Measurements from ENCODE around the gene CTBP2. TPM values are rescaled to one million over a fixed set of nuclear protein-coding genes. Genes with fewer than 3 reads are reported as not detected.

The CTBP2 gene
- total and polyA plus RNA-seq, 3 experiments from 2014 or later: 1.4 to 2.8 (median 1.8) TPM

GRCh38 chr10:125111118-125111727, 49.1 kb downstream of the CTBP2 start:
- no peak overlapping the region for H3K27ac ChIP-seq (ENCODE audit: low read depth, low read length)
- H3K4me1 ChIP-seq (ENCODE audit: insufficient read depth, low read length): no peaks in the 10 kb centered on the region
- ChIA-PET POLR2A (no interaction called here), CTCF (no interaction called here)
- H3K9me3 ChIP-seq (ENCODE audit: low read length): no peaks in the 10 kb centered on the region
- no peaks in the 10 kb centered on the region for H3K36me3 ChIP-seq (ENCODE audit: insufficient read depth, low read length)
- no peak for DNase-seq
- H3K9me3 Mint-ChIP-seq: peaks cover 0 to 3% (median 0%) of the 10 kb centered on the region in 5 donors
- no peaks in the 10 kb centered on the region for H3K4me1 Mint-ChIP-seq
- H3K4me3 Mint-ChIP-seq: no peak overlapping the region
- H3K36me3 Mint-ChIP-seq: no peaks in the 10 kb centered on the region
- no peaks in the 10 kb centered on the region for H3K27me3 ChIP-seq (ENCODE audit: insufficient read depth, low read length, poor library complexity, severe bottlenecking)
- H3K27me3 Mint-ChIP-seq: peaks cover 0 to 8% of the 10 kb centered on the region in 2 donors
- H3K4me3 ChIP-seq (ENCODE audit: low read length): no peak overlapping the region
- H3K27ac Mint-ChIP-seq: no peak overlapping the region

GRCh38 chr10:125107965-125108580, 52.3 kb downstream of the CTBP2 start:
- peaks cover 0 to 4% of the 10 kb centered on the region in 2 donors for H3K27me3 Mint-ChIP-seq
- no peaks in the 10 kb centered on the region for H3K36me3 Mint-ChIP-seq
- no peak overlapping the region for H3K4me3 ChIP-seq (ENCODE audit: low read length)
- no peaks in the 10 kb centered on the region for H3K4me1 Mint-ChIP-seq
- no peak overlapping the region for H3K27ac ChIP-seq (ENCODE audit: low read depth, low read length)
- peaks cover 0 to 3% (median 0%) of the 10 kb centered on the region in 5 donors for H3K9me3 Mint-ChIP-seq
- no peaks in the 10 kb centered on the region for H3K27me3 ChIP-seq (ENCODE audit: insufficient read depth, low read length, poor library complexity, severe bottlenecking)
- ChIA-PET CTCF (interaction anchor here (0.6 kb wide), 1 partner anchor 117 kb away, joined by 3 read pairs; no protein-coding TSS in a partner anchor), POLR2A (no interaction called here)
- no peaks in the 10 kb centered on the region for H3K9me3 ChIP-seq (ENCODE audit: low read length)
- H3K4me1 ChIP-seq (ENCODE audit: insufficient read depth, low read length): no peaks in the 10 kb centered on the region
- H3K4me3 Mint-ChIP-seq: no peak overlapping the region
- H3K27ac Mint-ChIP-seq: no peak overlapping the region
- H3K36me3 ChIP-seq (ENCODE audit: insufficient read depth, low read length): no peaks in the 10 kb centered on the region
- no peak for DNase-seq

- ChIA-PET CTCF (interaction anchor here (0.6 kb wide), 1 partner anchor 116 kb away, joined by 3 read pairs; no protein-coding TSS in a partner anchor), POLR2A (no interaction called here)
- Histone ChIP-seq H3K27ac (ENCODE audit: low read depth, low read length) (no peak overlapping the region), H3K4me1 (ENCODE audit: insufficient read depth, low read length) (no peaks in the 10 kb centered on the region), H3K36me3 (ENCODE audit: insufficient read depth, low read length) (no peaks in the 10 kb centered on the region), H3K4me3 (ENCODE audit: low read length) (no peak overlapping the region), H3K9me3 (ENCODE audit: low read length) (no peaks in the 10 kb centered on the region), H3K27me3 (ENCODE audit: insufficient read depth, low read length, poor library complexity, severe bottlenecking) (no peaks in the 10 kb centered on the region)
- Mint-ChIP-seq H3K4me1 (no peaks in the 10 kb centered on the region), H3K9me3 (peaks cover 0 to 3% (median 0%) of the 10 kb centered on the region in 5 donors), H3K36me3 (no peaks in the 10 kb centered on the region), H3K4me3 (no peak overlapping the region), H3K27ac (peak overlapping the region in 1 of 8 donors; percentile 2), H3K27me3 (peaks cover 0 to 4% of the 10 kb centered on the region in 2 donors)
- DNase-seq: no peak
Observed at GRCh38 chr10:125107166-125107949, 53.0 kb downstream of the CTBP2 start.

GRCh38 chr10:125106586-125106985, 53.8 kb downstream of the CTBP2 start:
- H3K4me1 ChIP-seq (ENCODE audit: insufficient read depth, low read length): no peaks in the 10 kb centered on the region
- H3K27me3 ChIP-seq (ENCODE audit: insufficient read depth, low read length, poor library complexity, severe bottlenecking): no peaks in the 10 kb centered on the region
- no peak overlapping the region for H3K4me3 ChIP-seq (ENCODE audit: low read length)
- no peaks in the 10 kb centered on the region for H3K36me3 ChIP-seq (ENCODE audit: insufficient read depth, low read length)
- Mint-ChIP-seq H3K9me3 (peaks cover 0 to 3% (median 0%) of the 10 kb centered on the region in 5 donors), H3K27ac (no peak overlapping the region), H3K4me1 (no peaks in the 10 kb centered on the region), H3K27me3 (peaks cover 0 to 4% of the 10 kb centered on the region in 2 donors), H3K4me3 (no peak overlapping the region), H3K36me3 (no peaks in the 10 kb centered on the region)
- ChIA-PET POLR2A (no interaction called here), CTCF (no interaction called here)
- no peak for DNase-seq
- H3K27ac ChIP-seq (ENCODE audit: low read depth, low read length): no peak overlapping the region
- H3K9me3 ChIP-seq (ENCODE audit: low read length): no peaks in the 10 kb centered on the region

GRCh38 chr10:125105706-125106255, 54.6 kb downstream of the CTBP2 start:
- Mint-ChIP-seq H3K27me3 (peaks cover 0 to 4% of the 10 kb centered on the region in 2 donors), H3K4me1 (no peaks in the 10 kb centered on the region), H3K9me3 (peaks cover 0 to 3% (median 0%) of the 10 kb centered on the region in 5 donors), H3K36me3 (no peaks in the 10 kb centered on the region), H3K4me3 (no peak overlapping the region), H3K27ac (no peak overlapping the region)
- Histone ChIP-seq H3K27me3 (ENCODE audit: insufficient read depth, low read length, poor library complexity, severe bottlenecking) (no peaks in the 10 kb centered on the region), H3K9me3 (ENCODE audit: low read length) (no peaks in the 10 kb centered on the region), H3K27ac (ENCODE audit: low read depth, low read length) (no peak overlapping the region), H3K36me3 (ENCODE audit: insufficient read depth, low read length) (no peaks in the 10 kb centered on the region), H3K4me1 (ENCODE audit: insufficient read depth, low read length) (no peaks in the 10 kb centered on the region), H3K4me3 (ENCODE audit: low read length) (no peak overlapping the region)
- ChIA-PET CTCF (no interaction called here), POLR2A (no interaction called here)
- no peak for DNase-seq

- no peaks in the 10 kb centered on the region for H3K4me1 Mint-ChIP-seq
- Histone ChIP-seq H3K9me3 (ENCODE audit: low read length) (no peaks in the 10 kb centered on the region), H3K27ac (ENCODE audit: low read depth, low read length) (no peak overlapping the region), H3K4me1 (ENCODE audit: insufficient read depth, low read length) (no peaks in the 10 kb centered on the region), H3K4me3 (ENCODE audit: low read length) (no peak overlapping the region), H3K36me3 (ENCODE audit: insufficient read depth, low read length) (no peaks in the 10 kb centered on the region), H3K27me3 (ENCODE audit: insufficient read depth, low read length, poor library complexity, severe bottlenecking) (no peaks in the 10 kb centered on the region)
- DNase-seq: no peak
- H3K4me3 Mint-ChIP-seq: no peak overlapping the region
- no peak overlapping the region for H3K27ac Mint-ChIP-seq
- H3K27me3 Mint-ChIP-seq: peaks cover 0 to 4% of the 10 kb centered on the region in 2 donors
- CTCF ChIA-PET: no interaction called here
- POLR2A ChIA-PET: no interaction called here
- peaks cover 0 to 3% (median 0%) of the 10 kb centered on the region in 5 donors for H3K9me3 Mint-ChIP-seq
- no peaks in the 10 kb centered on the region for H3K36me3 Mint-ChIP-seq
Observed at GRCh38 chr10:125105155-125105554, 55.2 kb downstream of the CTBP2 start.

GRCh38 chr10:125104559-125104958, 55.8 kb downstream of the CTBP2 start:
- no peak for DNase-seq
- POLR2A ChIA-PET: no interaction called here
- Histone ChIP-seq H3K4me3 (ENCODE audit: low read length) (no peak overlapping the region), H3K4me1 (ENCODE audit: insufficient read depth, low read length) (no peaks in the 10 kb centered on the region), H3K27ac (ENCODE audit: low read depth, low read length) (no peak overlapping the region), H3K9me3 (ENCODE audit: low read length) (no peaks in the 10 kb centered on the region), H3K27me3 (ENCODE audit: insufficient read depth, low read length, poor library complexity, severe bottlenecking) (no peaks in the 10 kb centered on the region), H3K36me3 (ENCODE audit: insufficient read depth, low read length) (no peaks in the 10 kb centered on the region)
- H3K27ac Mint-ChIP-seq: no peak overlapping the region
- H3K27me3 Mint-ChIP-seq: peaks cover 0 to 4% of the 10 kb centered on the region in 2 donors
- peaks cover 0 to 3% (median 0%) of the 10 kb centered on the region in 5 donors for H3K9me3 Mint-ChIP-seq
- CTCF ChIA-PET: no interaction called here
- H3K4me1 Mint-ChIP-seq: no peaks in the 10 kb centered on the region
- H3K36me3 Mint-ChIP-seq: no peaks in the 10 kb centered on the region
- no peak overlapping the region for H3K4me3 Mint-ChIP-seq

GRCh38 chr10:125103924-125104323, 56.4 kb downstream of the CTBP2 start:
- ChIA-PET POLR2A (no interaction called here), CTCF (no interaction called here)
- H3K27me3 Mint-ChIP-seq: peaks cover 0 to 4% of the 10 kb centered on the region in 2 donors
- no peaks in the 10 kb centered on the region for H3K27me3 ChIP-seq (ENCODE audit: insufficient read depth, low read length, poor library complexity, severe bottlenecking)
- peaks cover 0 to 3% (median 0%) of the 10 kb centered on the region in 5 donors for H3K9me3 Mint-ChIP-seq
- no peak for DNase-seq
- H3K27ac ChIP-seq (ENCODE audit: low read depth, low read length): no peak overlapping the region
- no peaks in the 10 kb centered on the region for H3K9me3 ChIP-seq (ENCODE audit: low read length)
- H3K4me1 ChIP-seq (ENCODE audit: insufficient read depth, low read length): no peaks in the 10 kb centered on the region
- no peak overlapping the region for H3K4me3 Mint-ChIP-seq
- H3K4me1 Mint-ChIP-seq: no peaks in the 10 kb centered on the region
- H3K4me3 ChIP-seq (ENCODE audit: low read length): no peak overlapping the region
- no peaks in the 10 kb centered on the region for H3K36me3 ChIP-seq (ENCODE audit: insufficient read depth, low read length)
- H3K36me3 Mint-ChIP-seq: no peaks in the 10 kb centered on the region
- no peak overlapping the region for H3K27ac Mint-ChIP-seq
